NCI-H2081 treated with DMSO at 0.1 percent for 48 hours (cell line): Measurements from ENCODE around the gene SLC23A1.
A peak's percentile ranks its signal among the peaks of the same experiment; 100 is the strongest.
"Not testable (repeated sequence)": the region's sequence is repeated elsewhere in the genome, so short reads cannot be mapped to it uniquely, and the experiment has no call there.

Experiments used
- DNase-seq: peaks from one replicate; lab custom pipeline; 2025; lab: John Stamatoyannopoulos, UW

Gene SLC23A1

DNA sequence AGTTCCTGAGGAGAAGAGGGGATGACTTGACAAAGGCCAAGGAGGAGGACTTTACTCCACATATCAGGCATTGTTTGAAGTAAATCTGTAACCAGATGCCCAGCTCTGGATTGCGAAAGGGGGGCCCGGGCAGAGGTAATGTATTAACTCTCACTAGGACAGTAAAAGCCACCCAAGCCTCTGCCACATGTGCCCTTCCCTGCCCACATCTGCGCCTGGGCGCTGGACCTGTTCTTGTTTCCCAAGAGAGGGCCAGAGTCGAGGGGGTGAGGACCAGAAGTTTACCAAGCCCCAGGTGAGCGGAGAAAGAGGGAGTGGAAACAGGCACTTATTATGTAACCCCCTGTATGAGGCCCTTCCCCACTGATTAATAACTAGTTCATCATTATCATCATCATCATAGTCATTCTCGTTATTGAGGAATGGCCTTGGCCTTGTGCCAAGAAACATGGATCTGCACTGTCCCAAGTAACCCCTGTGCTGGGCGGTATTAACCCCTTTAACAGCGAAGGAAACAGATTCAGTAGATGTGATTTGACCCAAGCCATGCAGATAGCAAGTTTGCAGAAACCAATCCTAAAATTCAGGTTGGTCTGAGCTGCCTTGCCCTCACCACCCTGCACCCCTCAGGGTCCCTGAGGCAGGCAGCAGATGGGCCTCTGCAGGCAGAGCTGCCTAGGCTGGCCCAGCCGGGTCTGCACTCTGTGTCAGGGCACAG is at the start of gene SLC23A1:
Gene SLC23A1 (minus strand): TSS at position 23 of the 718 bp plus-strand sequence. CDS start 44 bp downstream, outside the sequence.
- no peak for DNase-seq

DNA sequence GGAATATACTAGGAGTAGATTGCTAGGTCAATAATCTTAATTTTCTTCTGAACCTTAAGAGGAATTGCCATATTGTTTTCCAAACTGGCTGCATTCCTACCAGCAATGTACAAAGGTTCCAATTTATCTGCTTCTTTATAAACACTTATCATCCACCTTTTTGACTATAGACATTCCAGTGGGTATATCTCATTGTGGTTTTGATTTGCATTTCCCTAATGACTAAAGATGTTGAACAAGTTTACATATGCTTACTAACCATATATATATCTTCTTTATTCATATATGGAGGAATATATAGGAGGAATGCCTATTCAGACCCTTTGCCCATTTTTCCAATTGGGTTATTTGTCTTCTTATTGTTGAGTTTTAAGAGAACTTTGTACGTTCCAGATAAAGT is 48.6 kb upstream of the SLC23A1 start:
- DNase-seq = no peak

DNA sequence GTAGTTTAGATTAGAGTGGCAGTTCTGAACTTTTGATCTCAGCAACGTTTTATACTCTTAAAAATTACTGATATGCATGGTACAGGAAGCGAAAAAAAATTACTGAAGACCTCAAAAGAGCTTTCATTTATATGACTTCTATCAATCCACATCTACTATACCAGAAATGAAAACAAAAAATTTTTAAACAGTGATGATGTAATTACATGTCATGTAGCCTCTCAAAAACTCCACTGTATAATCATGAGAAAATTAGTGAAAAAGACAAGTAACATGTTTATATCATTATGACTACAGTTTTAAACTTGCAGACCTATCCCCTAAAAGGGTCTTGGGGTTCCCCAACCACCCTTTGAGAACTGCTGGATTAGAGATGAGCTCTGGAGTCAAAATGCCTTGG is 46.9 kb upstream of the SLC23A1 start:
- no peak for DNase-seq

DNA sequence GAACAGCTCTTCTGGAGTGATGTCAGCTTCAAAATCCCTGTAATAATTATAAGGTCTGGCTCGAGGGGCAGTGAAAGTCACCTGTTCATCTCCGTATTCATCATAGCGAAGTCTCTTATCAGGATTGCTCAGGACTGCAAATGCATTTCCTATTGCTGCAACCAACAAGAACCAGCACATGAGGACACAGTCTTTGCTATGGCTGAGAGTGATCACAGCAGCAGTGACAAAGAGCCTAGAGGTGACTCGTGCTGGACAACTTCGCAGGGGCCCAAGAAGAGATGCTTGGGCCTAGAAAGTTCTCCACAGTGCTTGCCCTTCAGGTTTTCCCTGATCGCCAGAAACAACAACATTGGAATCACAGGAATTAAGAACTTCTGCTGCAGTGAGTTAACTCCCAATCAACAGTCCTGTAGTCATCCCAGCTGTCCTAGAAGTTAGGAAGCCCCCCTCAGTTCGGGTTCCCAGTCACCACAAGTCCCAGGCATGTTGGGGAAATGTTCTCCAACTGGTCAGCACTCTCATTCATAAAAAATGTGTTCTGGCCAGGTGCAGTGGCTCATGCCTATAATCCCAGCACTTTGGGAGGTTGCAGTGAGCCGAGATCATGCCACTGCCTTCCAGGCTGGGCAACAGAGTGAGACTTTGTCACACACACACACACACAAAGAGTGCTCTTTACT is 43.2 kb upstream of the SLC23A1 start:
- no peak for DNase-seq

DNA sequence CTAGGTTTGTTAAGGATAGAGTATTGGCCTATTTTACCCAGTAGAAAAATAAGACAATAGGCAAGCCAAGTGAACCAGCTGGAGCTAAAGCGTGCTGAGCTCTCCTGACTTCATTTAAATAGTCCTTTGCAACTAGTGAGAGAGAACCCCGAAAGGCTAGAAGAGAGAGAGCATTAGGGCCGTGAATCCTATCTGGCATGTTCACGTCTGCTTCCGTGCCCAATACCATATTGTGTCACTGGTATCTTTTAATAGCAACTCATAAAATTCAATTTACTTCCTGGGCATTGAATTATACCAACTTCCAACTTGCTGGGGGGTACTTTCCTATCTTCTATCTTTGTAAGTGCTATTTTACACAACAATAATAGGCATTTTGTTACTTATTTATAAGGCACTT is 42.4 kb upstream of the SLC23A1 start:
- DNase-seq = no peak

DNA sequence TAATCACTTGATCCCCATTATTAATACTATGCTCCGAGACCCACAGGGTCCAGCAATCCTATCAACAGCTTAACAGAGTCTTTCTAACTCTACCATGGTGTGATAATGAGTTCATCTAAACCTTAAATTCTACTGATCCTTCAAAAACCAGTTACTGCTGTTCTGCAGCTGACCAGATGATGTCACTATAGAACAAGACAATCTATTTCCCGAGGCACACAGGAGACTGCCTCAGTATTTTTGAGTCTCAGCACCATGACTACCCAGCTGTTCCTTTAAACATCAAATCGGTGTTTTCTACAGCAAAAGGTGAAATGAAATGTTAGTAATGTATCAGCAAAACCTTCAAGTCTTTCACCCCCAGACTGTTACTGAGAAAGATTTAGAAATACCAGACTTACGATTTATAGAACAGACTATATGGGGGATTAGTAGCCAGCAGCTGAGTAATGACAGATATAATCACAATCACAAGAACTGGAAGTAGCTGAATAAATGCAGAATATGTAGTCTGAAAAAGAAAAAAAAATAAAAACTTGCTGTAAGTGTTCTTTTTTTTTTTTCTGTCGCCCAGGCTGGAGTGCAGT is 39.3 kb upstream of the SLC23A1 start:
- peak; percentile 51 for DNase-seq

DNA sequence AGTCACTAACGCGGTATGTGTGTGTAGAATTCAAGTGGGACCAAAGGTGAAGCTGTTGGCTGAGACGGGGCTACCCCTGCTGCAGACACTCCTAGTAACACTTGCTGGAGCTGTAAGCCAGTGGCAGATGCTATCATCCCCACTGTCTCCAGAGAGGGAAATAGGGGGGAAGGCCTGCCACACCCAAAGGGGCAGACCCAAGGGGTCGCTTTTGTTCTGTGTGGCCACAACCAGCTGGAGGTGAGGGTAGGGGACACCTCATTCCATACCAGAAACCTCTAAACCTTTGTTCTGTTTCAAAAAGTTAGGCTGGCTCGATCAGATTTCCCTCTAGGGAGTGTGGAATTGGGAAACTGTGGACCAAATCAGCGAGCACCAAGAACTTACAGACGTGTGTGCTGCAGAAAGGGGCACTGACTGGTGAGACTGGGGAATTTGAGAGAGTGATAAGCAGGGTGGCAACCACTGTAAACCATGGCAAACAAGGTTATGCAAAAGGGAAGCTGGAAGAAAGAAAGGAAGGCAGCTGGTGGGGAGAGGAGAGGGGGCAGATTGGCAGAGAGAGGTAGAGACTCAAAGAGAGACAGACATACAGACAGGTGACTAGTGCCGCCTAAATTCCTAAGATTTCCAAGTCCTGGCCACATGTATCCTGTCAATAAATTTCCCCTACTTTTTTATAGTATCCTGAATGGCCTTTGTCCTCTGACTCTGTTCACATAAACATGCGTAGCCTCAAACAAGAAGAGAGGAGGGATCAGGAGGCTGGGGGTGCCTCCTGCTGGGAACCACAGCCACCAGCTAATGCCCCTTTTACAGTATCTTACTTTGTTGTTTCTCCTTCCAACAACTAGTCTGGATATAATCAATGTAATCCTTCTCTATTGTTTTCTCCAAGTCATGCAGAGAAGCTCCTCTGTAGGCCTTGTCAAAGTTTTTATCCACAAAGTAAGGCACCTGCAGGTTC is 36.4 kb upstream of the SLC23A1 start:
- DNase-seq = no peak

DNA sequence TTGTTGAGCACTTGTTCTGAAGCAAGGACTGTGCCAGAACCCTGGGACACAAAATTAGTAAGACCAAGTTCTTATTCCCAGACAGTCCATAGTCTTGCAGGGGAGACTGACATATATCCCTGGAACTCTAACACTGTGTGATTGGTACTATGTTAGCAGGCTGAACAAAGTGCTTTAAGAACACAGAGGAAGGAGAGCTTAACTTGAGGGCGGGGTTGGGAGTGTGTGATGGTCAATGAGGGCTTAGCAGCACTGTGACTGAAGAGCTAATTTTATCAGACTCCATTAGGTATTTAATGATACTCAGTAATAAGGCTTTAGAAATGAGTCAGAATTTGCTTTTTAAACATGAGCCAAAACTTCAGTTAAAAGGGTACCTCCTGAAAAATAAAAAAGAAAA is 35.7 kb upstream of the SLC23A1 start:
- DNase-seq = no peak

DNA sequence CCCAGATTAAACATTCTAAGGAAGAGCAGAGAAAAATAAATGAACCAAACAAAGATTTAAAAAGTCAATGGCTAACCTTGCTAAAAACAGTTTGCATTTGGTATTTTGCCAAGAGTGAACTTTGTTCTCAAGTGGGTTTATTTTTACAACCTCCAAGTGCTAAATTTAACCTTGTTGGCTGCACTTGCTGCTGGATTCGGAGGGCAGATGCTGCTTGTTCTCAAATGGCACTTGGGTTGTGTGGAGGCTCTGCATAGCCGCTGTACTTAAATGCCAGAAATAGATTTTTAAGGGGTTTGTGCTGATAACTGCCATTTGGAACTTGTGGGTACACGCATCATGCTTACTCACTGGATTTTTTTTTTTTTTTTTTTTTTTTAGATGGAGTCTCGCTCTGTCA is 34.1 kb upstream of the SLC23A1 start:
- no peak for DNase-seq

DNA sequence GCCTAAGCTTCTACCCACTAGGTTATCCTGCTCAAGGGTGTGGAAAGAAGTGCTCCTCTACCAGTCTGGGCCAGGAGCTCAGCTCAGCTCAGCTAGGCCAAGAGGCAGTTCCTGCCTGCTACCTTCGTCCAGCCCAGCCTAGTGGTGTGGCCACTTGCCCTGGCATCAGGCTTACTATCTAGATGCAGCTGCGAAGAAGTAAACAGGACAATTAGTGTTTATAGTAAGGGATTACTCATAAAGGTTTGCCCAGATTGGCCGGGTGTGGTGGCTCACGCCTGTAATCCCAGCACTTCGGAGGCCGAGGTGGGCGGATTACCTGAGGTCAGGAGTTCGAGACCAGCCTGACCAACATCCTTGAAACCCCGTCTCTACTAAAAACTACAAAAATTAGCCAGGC is 33.6 kb upstream of the SLC23A1 start:
- DNase-seq = no peak

DNA sequence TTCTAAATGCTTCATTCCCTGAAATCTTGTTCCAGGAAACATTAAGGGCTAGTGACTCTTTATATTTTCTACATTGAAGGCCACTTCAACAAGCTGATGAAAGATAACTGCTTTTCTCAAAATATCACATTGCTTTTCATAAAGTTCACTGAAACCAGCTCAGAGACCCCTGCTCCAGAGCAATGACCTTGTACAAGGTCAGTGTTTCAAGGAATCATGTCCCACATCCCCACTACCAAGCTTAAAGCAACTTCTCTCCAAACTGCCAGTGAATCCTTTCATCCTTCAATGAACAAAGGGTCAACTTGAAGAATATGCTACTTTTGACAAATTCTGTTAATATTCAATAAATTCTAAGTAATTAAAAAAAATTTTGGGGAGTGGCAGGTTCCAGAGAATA is 32.8 kb upstream of the SLC23A1 start:
- no peak for DNase-seq

DNA sequence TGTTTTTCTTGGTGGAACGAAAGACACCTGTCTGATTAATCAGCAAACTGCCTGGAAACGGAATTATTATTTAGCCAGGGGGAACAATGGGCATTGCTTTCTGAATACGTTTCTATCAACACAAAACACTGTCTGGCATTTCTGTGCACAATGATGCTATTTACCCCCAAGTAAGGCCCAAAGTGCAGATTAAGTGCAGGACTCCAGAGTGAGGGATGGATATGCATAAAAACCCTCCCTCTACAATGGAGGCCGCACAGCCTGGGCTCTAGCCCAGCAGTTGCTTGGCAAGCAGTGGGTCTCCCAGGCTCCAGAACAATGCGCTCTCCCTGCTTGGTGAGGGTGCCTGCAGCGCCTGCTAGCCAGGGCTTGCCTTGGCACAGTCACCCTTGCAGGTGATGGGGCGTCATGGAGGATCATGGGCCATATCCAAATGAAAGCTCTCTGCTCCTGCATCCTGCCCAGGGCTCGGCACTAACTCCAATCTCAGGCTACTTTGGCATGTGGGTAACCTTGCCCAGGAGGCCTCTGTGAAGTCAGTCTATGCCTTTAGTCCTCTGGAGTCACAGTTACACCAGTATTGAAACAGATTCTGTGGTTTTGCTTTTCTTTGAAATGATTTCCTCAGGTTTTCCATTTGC is 32.2 kb upstream of the SLC23A1 start:
- DNase-seq = peak; percentile 32

DNA sequence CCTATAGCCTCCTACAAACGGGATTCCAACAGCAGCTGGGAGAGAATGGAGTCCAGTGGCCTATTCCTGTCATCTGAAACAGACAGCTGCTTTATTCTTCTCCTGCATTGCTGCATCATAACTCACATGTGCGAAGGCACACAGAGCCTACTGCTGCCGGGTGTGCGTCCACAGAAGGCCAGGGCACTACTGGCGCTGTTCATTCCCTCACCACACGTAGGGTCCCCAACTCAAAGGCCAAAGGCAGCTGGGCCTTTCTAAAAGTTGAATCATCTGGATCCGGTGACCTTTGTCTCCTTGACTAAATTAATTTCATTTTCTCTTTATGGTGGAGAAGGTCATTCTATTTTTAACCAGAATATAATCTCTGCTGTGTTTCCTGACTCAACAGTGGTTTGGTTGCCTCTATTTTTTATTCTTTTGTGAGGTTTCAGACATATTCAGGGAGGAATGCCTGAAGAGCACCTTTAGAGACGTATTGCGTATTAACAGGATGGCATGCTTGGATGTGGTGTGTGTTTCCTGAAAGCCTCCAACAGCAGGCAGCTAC is 31.6 kb upstream of the SLC23A1 start:
- DNase-seq = no peak

DNA sequence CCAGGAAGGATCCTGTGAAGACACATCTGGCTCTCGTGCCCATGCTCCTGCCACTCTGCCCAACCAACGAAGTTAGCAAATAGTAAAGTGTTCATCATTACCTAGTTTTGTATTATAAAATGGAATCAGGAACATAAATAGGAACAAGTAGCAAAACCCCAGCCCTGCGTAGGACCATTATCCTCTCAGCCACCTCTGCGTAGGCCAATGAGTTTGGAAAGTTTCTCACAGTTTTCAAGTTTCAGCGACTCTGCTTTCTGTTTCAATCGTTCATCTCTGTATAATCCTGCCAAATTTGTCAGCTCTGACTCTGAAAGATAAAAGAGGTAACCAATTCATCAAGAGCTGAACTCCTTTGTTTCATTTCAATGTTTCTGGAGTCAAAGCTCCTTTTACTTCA is 30.9 kb upstream of the SLC23A1 start:
- DNase-seq = no peak

DNA sequence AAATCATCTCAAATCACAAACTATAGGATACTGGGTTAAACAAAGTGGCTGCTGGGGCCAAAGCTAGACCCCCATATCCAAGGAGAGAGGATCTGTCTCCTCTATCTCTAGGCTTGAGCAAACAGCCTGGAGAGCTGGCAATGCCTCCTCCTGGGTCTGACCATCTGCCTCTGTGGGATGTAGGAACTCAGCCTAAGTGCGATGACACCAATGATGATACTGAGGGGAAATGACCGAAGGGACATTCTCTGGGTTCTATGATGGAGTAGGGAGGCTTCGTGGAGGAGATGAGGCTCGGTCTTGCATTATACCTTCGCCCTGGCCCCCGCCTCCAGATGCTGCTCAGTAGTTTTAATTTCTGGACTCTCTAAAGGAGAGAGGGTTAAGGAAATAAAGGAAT is 30.1 kb upstream of the SLC23A1 start:
- DNase-seq = no peak

DNA sequence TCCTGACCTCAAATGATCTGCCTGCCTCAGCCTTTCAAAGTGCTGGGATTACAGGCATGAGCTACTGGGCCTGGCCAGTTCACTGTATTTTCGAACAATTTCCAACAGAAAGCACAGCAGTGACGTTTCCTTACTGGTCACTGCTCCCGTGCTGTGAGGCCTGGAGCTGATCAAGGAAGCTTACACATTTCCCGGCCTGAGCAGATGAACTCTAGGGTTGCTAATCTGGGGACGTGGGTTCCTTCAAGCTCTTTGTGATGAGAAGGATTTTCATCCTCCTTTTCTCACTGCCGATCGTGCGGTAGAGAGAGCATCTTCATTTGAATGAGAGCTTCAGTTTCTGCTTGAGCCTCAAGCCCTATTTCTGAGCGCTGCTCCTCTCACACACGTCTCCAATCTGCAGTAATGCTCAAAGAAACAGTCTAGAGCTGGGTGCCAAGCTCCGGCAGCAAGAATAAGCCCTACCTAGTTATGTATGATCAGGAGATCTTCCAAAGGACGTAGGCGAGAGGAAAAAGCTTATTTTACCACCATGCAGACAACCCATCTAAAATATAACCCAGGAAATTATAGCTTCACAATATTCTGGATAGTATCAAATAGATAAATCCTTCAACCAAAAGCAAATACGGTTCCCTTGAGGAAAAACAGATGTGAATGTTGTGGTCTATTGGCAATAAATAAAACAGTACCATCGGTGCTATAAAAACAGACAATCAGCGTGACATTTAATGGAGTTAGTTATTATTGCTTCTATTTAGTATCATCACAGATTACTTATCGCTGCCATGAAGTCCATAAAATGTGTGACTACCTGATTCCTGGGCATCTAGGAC is 28.1 kb upstream of the SLC23A1 start:
- DNase-seq = no peak

DNA sequence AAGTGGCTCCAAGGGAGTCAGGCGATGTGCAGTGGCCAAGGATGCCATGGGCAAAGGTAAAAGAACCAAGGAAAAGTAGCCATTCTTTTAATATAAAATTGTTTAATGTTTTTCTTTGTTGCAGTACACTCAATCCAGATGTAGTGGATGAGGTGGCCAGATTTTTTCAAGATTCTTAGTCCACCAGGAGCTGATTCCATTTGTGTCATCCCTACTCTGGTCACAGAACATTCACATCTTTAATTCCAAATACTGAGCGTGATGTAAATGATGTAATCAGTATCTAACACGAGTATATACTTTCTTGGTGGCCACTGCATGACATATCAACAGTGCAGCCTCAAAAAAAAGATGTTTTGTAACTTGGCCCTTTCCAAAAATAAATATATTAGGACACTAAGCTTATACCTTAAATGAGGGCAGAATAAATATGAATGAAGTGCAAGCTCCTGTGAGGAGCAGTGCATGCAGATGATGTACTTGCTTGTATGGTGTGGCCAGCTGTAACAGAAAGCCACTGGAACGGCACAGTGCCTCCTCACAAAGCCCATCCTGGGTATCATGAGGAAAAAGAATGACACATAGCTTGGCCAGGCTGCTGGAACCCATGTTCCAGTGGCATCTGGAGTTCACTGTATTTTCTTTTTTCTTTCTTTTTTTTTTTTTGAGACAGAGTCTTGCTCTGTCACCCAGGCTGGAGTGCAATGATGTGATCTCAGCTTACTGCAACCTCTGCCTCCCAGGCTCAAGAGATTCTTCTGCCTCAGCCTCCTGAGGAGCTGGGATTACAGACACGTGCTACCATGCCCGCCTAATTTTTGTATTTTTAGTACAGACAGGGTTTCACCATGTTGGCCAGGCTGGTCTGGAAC is 27.3 kb upstream of the SLC23A1 start:
- no peak for DNase-seq

DNA sequence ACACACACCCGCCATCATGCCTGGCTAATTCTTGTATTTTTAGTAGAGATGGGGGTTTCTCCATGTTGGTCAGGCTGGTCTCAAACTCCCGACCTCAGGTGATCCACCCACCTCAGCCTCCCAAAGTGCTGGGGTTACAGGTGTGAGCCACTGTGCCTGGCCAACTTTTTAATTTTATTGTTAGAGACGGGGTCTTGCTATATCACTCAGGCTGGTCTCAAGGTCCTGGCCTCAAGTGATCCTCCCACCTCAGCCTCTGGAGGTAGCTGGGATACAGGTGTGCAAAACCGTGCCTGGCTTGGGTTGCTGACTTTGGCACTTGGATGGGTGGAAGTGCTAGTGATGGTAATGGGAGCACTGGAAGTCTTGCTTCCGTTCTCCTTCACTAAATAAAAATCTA is 26.0 kb upstream of the SLC23A1 start:
- DNase-seq = not testable (repeated sequence)

DNA sequence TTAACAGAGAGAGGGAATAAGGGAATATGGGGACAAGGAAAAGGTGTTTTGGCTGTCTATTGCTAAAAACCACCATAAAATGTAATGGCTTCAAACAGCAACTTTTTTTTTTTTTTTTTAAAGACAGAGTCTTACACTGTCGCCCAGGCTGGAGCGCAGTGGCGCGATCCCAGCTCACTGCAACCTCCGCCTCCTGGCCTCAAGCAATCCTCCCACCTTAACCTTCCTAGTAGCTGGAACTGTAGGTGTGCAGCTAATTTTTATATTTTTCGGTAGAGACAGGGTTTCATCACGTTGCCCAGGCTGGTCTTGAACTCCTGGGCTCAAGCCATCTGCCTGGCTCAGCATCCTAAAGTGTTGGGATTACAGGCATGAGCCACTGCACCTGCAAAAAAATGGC is 25.1 kb upstream of the SLC23A1 start:
- no peak for DNase-seq

DNA sequence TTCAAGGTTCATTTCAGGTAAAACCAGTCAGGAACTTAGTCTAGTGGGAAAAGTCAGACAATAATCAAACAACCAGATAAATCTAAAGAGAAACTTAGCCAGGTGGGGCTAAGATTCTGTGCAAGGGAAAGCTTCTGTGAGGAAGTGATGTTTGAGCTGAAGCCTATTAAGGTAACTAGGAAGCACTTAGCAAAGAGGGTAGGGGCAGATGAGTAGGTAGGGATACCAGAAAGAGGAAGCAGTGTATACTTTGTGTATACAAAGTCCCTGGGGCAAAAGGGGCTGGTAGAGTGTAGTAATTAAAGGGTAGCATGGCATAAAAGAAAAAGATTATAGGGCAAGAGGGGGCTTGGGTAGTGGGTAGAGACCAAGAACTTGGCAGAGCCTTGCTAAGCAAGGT is 24.4 kb upstream of the SLC23A1 start:
- DNase-seq = no peak
